ENCODE measurements around the gene ADGRB3.
"Not testable (repeated sequence)": the region's sequence is repeated elsewhere in the genome, so short reads cannot be mapped to it uniquely, and the experiment has no call there.

The ADGRB3 gene

GRCh38 chr6:68743099-68743498 lies 108.0 kb downstream of the ADGRB3 start:
- no peak for FAIRE-seq

GRCh38 chr6:68744376-68744775 lies 109.3 kb downstream of the ADGRB3 start:
- not testable (repeated sequence) for FAIRE-seq

- no peak for FAIRE-seq
Observed at GRCh38 chr6:68746376-68746775, 111.3 kb downstream of the ADGRB3 start.

GRCh38 chr6:68747110-68747790 lies 112.2 kb downstream of the ADGRB3 start:
- FAIRE-seq: no peak

GRCh38 chr6:68747832-68748231 lies 112.8 kb downstream of the ADGRB3 start:
- FAIRE-seq: not testable (repeated sequence)

- FAIRE-seq: no peak
Observed at GRCh38 chr6:68754681-68755213, 119.7 kb downstream of the ADGRB3 start.

- FAIRE-seq: no peak
Observed at GRCh38 chr6:68756454-68757375, 121.6 kb downstream of the ADGRB3 start.

- no peak for FAIRE-seq
Observed at GRCh38 chr6:68757821-68758220, 122.7 kb downstream of the ADGRB3 start.

- no peak for FAIRE-seq
Observed at GRCh38 chr6:68758559-68758958, 123.5 kb downstream of the ADGRB3 start.

- FAIRE-seq: no peak
Observed at GRCh38 chr6:68760485-68760884, 125.4 kb downstream of the ADGRB3 start.

- FAIRE-seq: no peak
Observed at GRCh38 chr6:68760941-68761676, 126.0 kb downstream of the ADGRB3 start.

GRCh38 chr6:68761985-68762384 lies 126.9 kb downstream of the ADGRB3 start:
- FAIRE-seq: no peak

- FAIRE-seq: no peak
Observed at GRCh38 chr6:68771426-68771825, 136.3 kb downstream of the ADGRB3 start.

- no peak for FAIRE-seq
Observed at GRCh38 chr6:68774843-68775242, 139.8 kb downstream of the ADGRB3 start.

- FAIRE-seq: no peak
Observed at GRCh38 chr6:68776354-68776753, 141.3 kb downstream of the ADGRB3 start.

- FAIRE-seq: no peak
Observed at GRCh38 chr6:68777956-68778355, 142.9 kb downstream of the ADGRB3 start.

- no peak for FAIRE-seq
Observed at GRCh38 chr6:68778356-68779020, 143.4 kb downstream of the ADGRB3 start.

GRCh38 chr6:68779366-68779765 lies 144.3 kb downstream of the ADGRB3 start:
- no peak for FAIRE-seq

GRCh38 chr6:68790128-68790527 lies 155.0 kb downstream of the ADGRB3 start:
- not testable (repeated sequence) for FAIRE-seq

- FAIRE-seq: not testable (repeated sequence)
Observed at GRCh38 chr6:68814976-68815375, 179.9 kb downstream of the ADGRB3 start.

GRCh38 chr6:68826501-68826900 lies 191.4 kb downstream of the ADGRB3 start:
- FAIRE-seq: no peak

- FAIRE-seq: no peak
Observed at GRCh38 chr6:68834551-68834950, 199.5 kb downstream of the ADGRB3 start.
